Ishikawa (cell line): Measurements from ENCODE around the gene CACNA1C.

ENCODE experiments used
- CEBPB ChIP-seq: IDR thresholded peaks from 2 replicates; pipeline ENCODE4 v1.6.1; 2012
- CREB1 ChIP-seq: IDR thresholded peaks from 2 replicates; pipeline ENCODE4 v1.6.1; 2012; ENCODE audit warnings: low read depth
- EGR1 ChIP-seq: IDR thresholded peaks from 2 replicates; pipeline ENCODE4 v1.6.1; 2012
- EP300 ChIP-seq: IDR thresholded peaks from 2 replicates; pipeline ENCODE4 v1.6.1; 2012; ENCODE audit warnings: borderline replicate concordance
- FOXM1 ChIP-seq: IDR thresholded peaks from 2 replicates; pipeline ENCODE4 v1.6.1; 2012; ENCODE audit warnings: low read depth, borderline replicate concordance
- NFIC ChIP-seq: IDR thresholded peaks from 2 replicates; pipeline ENCODE4 v1.6.1; 2012
- RAD21 ChIP-seq: IDR thresholded peaks from 2 replicates; pipeline ENCODE4 v1.6.1; 2012; ENCODE audit warnings: low read depth
- TAF1 ChIP-seq: IDR thresholded peaks from 2 replicates; pipeline ENCODE4 v1.6.1; 2012; ENCODE audit warnings: low read depth, mild to moderate bottlenecking
- TCF12 ChIP-seq: IDR thresholded peaks from 2 replicates; pipeline ENCODE4 v1.6.1; 2012; ENCODE audit warnings: low read depth
- TEAD4 ChIP-seq: IDR thresholded peaks from 2 replicates; pipeline ENCODE4 v1.6.1; 2012
- YY1 ChIP-seq: IDR thresholded peaks from 2 replicates; pipeline ENCODE4 v1.6.1; 2012; ENCODE audit warnings: low read depth
- ZBTB7A ChIP-seq: IDR thresholded peaks from 2 replicates; pipeline ENCODE4 v1.6.1; 2012; ENCODE audit warnings: low read depth
- TF ChIP-seq, protein P1 (sequence below): IDR thresholded peaks from 2 replicates; pipeline ENCODE4 v1.6.1; 2012; ENCODE audit warnings: low read depth, mild to moderate bottlenecking
- TF ChIP-seq, protein P2 (sequence below): IDR thresholded peaks from 2 replicates; pipeline ENCODE4 v1.6.1; 2012
- TF ChIP-seq, protein P3 (sequence below): IDR thresholded peaks from 2 replicates; pipeline ENCODE4 v1.6.1; 2012

CACNA1C gene

DNA sequence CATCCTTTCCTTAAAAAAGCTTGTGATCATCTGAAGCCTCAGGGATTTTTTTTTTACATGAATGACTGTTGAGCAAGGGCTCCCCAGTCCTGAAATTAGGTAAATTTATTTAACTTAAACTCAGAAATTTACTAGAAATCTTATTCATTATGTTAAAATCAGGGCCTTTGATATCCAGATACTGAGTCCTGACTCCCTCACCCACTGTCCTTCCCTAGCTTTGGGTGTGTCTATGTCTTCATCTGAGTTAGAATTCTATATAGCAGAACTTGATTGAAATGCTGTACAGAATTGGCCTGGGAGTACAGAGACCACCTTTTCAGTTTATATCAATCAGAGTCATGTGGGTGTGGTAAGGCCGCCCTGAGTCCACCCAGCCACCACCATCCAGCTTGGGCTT, 260.0 kb downstream of the CACNA1C start:
- TF ChIP-seq EP300 (no peak), CREB1 (no peak), EGR1 (no peak), TAF1 (no peak), NFIC (no peak), FOXM1 (no peak), TEAD4 (no peak), CEBPB (no peak), TCF12 (no peak), YY1 (no peak), ZBTB7A (no peak), RAD21 (no peak)
- TF ChIP-seq, protein P1, sequence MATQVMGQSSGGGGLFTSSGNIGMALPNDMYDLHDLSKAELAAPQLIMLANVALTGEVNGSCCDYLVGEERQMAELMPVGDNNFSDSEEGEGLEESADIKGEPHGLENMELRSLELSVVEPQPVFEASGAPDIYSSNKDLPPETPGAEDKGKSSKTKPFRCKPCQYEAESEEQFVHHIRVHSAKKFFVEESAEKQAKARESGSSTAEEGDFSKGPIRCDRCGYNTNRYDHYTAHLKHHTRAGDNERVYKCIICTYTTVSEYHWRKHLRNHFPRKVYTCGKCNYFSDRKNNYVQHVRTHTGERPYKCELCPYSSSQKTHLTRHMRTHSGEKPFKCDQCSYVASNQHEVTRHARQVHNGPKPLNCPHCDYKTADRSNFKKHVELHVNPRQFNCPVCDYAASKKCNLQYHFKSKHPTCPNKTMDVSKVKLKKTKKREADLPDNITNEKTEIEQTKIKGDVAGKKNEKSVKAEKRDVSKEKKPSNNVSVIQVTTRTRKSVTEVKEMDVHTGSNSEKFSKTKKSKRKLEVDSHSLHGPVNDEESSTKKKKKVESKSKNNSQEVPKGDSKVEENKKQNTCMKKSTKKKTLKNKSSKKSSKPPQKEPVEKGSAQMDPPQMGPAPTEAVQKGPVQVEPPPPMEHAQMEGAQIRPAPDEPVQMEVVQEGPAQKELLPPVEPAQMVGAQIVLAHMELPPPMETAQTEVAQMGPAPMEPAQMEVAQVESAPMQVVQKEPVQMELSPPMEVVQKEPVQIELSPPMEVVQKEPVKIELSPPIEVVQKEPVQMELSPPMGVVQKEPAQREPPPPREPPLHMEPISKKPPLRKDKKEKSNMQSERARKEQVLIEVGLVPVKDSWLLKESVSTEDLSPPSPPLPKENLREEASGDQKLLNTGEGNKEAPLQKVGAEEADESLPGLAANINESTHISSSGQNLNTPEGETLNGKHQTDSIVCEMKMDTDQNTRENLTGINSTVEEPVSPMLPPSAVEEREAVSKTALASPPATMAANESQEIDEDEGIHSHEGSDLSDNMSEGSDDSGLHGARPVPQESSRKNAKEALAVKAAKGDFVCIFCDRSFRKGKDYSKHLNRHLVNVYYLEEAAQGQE, result no peak
- TF ChIP-seq, protein P2, sequence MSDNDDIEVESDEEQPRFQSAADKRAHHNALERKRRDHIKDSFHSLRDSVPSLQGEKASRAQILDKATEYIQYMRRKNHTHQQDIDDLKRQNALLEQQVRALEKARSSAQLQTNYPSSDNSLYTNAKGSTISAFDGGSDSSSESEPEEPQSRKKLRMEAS, result no peak
- TF ChIP-seq, protein P3, sequence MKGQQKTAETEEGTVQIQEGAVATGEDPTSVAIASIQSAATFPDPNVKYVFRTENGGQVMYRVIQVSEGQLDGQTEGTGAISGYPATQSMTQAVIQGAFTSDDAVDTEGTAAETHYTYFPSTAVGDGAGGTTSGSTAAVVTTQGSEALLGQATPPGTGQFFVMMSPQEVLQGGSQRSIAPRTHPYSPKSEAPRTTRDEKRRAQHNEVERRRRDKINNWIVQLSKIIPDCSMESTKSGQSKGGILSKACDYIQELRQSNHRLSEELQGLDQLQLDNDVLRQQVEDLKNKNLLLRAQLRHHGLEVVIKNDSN, result no peak

DNA sequence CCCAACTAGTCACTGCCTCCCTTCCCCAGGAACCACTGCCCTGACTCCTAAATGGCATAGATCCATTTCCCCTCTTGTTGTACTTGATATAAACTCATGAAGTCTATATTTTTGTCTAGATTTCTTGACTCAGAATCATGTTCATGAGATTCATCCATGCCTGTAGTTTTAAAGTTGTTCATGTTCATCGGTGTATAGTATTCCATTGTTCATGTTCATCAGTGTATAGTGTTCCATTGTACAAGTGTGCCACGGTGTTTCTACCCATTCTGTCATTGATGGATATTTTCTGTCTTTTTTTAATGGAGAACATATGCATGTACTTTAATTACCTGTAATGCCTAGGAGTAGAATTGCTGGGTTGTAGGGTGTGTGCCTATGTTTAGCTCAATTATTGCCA, 261.7 kb downstream of the CACNA1C start:
- TF ChIP-seq, protein P2, result no peak
- TF ChIP-seq ZBTB7A, result no peak
- no peak for TF ChIP-seq FOXM1
- TF ChIP-seq, protein P1, result no peak
- no peak for TF ChIP-seq CEBPB
- no peak for TF ChIP-seq TAF1
- TF ChIP-seq, protein P3, result no peak
- TF ChIP-seq TCF12, result no peak
- no peak for TF ChIP-seq TEAD4
- TF ChIP-seq EGR1, result no peak

DNA sequence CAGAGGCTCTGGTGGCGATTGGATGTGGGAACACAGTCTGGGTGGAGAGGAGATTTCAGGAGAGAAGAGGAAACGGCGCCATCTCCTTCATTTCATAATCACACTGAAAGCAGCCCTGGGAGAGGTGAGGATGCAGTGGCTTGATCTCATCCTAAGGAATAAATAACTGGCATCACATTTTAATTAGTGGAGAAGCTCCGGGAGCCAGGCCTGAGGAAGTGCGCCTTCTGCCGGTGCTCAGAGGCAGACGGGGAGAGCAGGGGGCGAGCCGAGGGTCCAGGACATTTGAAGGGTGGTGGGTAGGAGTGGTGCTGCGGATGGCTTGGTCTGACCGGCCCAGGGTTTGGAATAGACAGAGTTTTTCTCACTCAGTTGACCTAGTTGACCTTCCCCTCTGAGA, 265.0 kb downstream of the CACNA1C start:
- TF ChIP-seq NFIC, result no peak
- TF ChIP-seq, protein P3, result no peak
- TF ChIP-seq RAD21, result no peak
- TF ChIP-seq EP300, result no peak
- TF ChIP-seq, protein P2, result no peak
- no peak for TF ChIP-seq TAF1
- TF ChIP-seq, protein P1, result no peak
- TF ChIP-seq EGR1, result no peak
- TF ChIP-seq CREB1, result no peak
- no peak for TF ChIP-seq CEBPB
- no peak for TF ChIP-seq FOXM1
- TF ChIP-seq YY1, result no peak
- TF ChIP-seq TEAD4, result no peak

DNA sequence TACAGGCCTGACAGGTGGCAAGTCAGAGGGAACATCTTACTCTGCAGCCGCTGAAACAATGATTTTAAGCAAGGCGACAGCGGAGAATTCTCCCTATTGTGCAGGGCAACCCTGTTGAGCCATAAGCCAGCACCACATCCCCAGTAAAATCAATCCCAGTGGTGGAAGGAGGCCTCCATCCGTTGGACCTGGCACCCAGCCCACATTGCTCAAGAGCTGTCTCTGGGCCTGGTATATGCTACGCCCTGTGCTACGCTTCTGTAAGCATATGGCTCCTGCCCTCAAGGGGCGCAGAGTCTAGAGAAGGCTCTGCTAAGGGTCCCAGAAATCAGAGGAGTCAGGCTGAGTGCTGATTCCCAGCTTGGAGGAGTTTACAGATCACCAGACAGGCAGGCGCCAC, 265.5 kb downstream of the CACNA1C start:
- TF ChIP-seq EP300 (no peak), NFIC (no peak), RAD21 (no peak), YY1 (no peak), ZBTB7A (no peak), EGR1 (no peak), CREB1 (no peak), TEAD4 (no peak), FOXM1 (no peak), TCF12 (no peak), CEBPB (no peak), TAF1 (no peak)
- TF ChIP-seq, protein P1, result no peak
- TF ChIP-seq, protein P2, result no peak
- TF ChIP-seq, protein P3, result no peak
